T47D (cell line): Measurements from ENCODE around the gene DPP10.
A peak's percentile ranks its signal among the peaks of the same experiment; 100 is the strongest.
"Not testable (repeated sequence)": the region's sequence is repeated elsewhere in the genome, so short reads cannot be mapped to it uniquely, and the experiment has no call there.

Source experiments
- DNase-seq, 2 experiments: peaks; one replicate each; pipeline versions ENCODE4 v3.0.0 to v3.0.0-alpha.2; 2011 to 2012; ENCODE audit warnings: low read depth in 1 of 2, low spot score in 1 of 2
- JUND ChIP-seq: IDR thresholded peaks from 2 replicates; pipeline ENCODE4 v1.6.1; 2012; ENCODE audit warnings: low read depth
- in situ Hi-C: cut with HindIII; loops from 2 replicates; pipeline ENCODE4 v1.10.0; 2016; ENCODE audit warnings: low sequenced_read_pairs, low pct_unique_long_range_greater_than_20kb

Gene DPP10

DNA sequence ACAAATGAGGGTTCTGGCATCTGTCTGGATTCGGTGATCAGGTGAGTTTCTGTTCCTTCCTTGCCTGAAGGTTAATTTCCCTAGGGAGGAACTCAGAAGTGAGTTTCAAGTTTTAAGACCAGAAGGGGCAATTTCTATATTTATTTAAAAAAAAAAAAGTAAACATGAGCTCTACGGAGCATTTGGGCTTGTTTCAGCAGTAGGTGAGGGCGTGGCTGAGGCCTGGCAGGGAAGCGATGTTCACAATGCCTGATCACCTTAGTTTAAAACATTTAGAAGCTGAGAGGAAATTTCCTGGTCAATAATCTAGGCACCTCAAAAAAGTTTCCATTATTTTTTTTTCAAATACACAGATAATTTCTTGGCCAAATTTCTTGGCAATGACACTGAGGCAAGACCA is 629.1 kb downstream of the DPP10 start:
- no peak for DNase-seq
- TF ChIP-seq JUND, result no peak
- in situ Hi-C loops, result no loop called here

DNA sequence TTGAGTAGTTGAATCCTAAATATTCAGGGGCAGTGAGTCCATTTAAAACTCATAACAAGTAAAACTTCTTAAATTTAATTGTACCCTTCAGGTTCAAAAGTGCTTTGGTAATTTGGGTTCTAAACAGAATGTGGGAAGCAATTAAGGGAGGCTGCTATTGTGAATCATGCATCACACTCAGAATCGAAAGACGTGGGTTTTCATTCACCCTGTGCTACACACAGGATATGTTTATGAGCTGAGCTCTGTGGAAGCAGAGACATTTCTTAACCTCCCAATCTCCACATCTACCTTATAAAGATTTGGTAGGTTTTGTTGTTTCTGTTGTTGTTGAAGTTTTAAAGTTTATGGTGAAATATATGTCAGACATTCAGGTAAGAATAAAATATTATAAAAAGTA is 633.4 kb downstream of the DPP10 start:
- in situ Hi-C loops, result no loop called here
- no peak for DNase-seq
- TF ChIP-seq JUND, result no peak

DNA sequence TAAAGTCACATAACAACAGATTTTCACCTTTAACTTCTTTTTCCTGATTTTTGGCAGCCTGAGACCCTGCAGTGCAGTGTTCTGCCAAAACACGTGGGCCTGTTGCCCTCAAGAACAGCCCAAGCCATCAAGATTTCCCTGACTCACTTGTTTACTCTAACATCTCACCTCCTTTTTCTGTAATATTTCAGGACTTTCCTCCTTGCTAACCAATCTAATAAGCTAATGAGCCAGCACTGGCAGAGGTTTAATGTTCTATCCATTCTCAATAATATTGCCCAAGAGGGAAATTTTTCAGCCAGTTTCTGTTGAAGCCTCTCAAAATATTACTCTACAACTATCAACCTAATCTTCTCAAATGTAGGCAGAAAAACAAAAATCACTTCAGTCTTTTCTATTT is 635.2 kb downstream of the DPP10 start:
- TF ChIP-seq JUND, result no peak
- in situ Hi-C loops, result no loop called here
- no peak for DNase-seq

DNA sequence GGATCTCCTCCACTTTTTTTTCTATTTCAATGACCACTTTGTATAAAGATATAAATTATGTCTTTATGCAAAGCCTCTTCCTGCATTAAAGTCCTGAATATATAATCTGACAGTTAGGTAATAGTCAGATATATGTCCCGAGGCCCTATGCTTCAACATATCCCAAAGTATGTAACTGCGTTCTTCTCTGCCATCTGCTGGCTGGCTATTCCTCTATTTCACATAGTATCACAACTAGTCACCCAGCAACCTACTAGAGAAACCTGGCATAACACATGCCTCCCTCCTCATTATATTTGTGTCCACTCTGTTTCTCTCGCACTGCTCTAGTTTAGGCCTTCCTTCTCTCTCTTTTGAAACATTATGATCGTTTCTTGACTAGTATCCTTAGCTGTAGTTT is 640.8 kb downstream of the DPP10 start:
- in situ Hi-C loops, result no loop called here
- no peak for TF ChIP-seq JUND
- peak; percentile 18 to 46 for DNase-seq

DNA sequence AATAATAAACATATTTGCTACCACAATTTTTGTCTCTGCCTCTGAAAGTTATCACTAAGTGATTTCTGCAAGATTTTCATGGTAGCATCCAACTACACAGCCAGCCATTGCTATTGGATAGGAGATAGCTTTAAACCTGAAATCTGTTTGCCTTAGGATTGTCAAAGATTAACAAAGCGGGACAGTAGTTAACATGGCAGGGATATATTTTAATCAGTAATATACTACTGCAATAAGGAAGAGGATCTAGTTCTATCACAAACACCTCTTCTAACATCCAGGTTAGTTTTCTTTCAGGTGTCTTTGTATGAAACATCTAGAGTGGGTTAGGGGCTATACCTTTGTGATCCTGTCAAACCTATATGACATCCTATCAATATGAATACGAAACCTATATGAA is 641.3 kb downstream of the DPP10 start:
- in situ Hi-C loops, result no loop called here
- TF ChIP-seq JUND, result no peak
- DNase-seq, result no peak

DNA sequence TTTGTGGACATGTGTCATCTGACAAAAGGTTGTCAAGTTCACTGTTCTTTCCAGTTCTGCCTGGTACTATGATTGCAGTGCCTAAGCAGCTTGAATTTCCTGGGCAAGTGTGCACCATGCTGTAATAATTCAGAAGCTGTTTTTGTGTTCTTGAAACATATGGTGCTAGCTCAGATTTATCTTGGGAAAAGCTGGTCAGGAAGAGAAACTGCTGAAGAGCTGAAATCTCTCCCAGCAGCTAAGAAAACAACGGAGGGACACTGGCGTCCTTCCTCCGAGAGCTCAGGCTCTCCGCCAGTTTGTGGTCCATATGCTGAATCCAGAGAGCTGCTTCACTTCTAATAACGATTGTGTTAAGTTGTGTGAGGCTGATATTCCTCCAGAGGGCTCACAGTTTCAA is 642.0 kb downstream of the DPP10 start:
- in situ Hi-C loops, result no loop called here
- TF ChIP-seq JUND, result no peak
- DNase-seq, result no peak

DNA sequence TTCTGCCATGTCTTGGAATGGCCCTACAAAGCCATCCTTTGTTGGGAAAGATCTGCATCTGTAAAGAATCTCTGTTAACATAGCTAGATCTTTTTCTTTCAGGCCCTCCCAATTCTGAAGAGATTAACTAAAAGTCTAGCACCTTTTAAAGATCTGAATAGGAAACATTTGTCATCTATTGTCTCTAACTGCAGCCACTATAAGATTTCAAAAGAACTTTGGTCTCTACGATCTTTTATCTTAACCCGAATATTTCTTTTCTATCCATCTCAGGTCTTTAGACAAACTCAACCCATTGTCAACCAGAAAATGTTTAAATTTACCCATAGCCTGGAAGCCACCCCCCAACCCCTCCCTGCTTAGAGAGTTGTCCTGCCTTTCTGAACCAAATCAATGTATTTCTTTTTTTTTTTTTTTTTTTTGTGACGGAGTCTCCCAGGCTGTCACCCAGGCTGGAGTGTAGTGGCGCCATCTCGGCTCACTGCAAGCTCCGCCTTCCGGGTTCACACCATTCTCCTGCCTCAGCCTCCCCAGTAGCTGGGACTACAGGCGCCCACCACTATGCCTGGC is 643.7 kb downstream of the DPP10 start:
- in situ Hi-C loops, DNase-seq: not testable (repeated sequence)

DNA sequence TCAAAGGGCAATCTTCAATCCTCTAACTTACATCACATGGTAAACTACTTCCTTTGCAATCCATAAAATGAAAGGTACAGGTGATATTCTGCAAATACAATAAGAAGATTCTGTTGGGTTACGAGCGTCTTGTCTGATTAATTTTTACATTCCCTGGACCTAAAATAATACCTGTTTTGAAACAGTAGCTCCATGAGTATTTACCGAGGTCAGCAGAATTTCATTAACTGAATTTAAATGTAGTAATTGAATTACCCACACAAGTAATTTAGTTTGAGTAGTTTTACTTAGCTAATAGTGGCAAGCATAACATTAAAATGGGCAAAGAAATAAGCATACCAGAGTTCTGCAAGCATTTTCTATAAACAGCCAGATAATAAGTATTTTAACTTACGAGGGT is 652.0 kb downstream of the DPP10 start:
- in situ Hi-C loops, result no loop called here
- no peak for TF ChIP-seq JUND
- no peak for DNase-seq

DNA sequence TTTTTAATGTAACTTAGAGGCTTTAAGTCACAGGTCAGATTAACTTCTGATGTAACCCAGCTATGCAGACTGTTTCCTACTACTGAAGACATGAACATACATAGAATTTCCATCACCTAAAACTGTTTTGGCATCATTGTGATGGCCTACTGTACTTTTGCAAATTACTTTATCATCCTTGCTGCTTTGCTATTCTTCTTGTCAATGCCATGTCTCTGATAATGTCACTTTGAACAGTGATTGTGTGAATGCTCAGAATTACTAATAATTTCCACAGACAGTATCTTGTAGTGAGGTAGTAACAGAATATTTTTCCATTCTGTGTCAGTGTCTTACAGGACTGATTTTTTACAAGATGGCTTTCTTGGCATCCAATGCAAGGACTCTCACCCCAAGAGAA is 663.5 kb downstream of the DPP10 start:
- in situ Hi-C loops, result no loop called here
- TF ChIP-seq JUND, result no peak
- no peak for DNase-seq

DNA sequence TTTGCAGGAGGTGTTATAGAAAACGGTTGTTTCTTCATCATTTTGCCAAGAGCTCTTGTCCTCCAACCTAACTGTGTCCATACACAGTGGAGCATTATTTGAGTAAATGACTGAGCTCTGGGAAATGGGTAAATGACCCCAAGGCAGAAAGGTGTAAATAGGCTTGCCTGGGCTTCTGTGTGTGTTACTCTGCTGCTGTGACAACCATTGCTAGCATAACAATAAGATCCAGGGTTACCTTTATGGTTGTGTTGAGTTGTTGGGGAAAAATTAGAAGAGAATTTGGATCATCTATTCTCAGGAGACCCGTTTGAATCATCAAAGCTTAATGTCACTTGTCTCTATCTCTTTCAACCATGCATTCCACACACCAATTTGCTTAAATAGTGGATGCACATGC is 672.7 kb downstream of the DPP10 start:
- no peak for TF ChIP-seq JUND
- no peak for DNase-seq
- in situ Hi-C loops, result no loop called here

DNA sequence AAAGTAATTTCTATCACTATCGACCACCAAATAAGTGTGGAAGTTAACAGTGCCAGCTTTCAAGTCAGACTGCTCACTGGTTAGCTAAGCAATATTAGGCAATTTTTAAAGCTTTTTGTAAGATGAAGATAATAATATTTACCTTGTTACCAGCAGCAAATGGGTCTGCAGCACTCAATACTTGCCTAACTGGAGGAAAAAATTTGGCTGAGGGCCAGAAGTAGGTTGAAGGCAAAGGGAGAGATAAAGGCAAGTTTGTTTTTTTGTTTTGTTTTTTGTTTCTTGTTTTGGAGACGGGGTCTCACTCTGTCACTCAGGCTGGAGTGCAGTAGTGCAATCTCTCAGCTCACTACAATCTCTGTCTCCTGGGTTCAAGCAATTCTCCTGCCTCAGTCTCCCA is 675.9 kb downstream of the DPP10 start:
- no peak for TF ChIP-seq JUND
- no peak for DNase-seq
- in situ Hi-C loops, result no loop called here

DNA sequence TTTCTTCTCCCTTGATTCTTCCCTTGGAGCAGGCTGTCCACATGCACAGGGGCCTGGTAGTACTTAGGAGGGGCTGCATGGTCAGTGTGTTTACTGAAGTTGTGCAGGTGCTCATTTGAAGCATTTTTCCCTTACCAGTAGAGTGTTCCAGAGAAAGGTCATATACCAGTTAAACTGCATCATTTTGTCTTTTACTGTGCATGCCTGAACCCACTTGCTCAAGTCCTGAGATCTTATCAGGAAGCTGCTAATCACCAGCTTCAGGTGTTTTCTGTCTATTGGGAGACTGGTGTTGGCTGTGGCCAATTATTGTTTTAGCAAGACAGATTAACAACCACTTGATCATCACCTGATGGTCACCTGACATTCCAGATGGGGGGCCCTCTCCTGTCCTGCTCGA is 676.6 kb downstream of the DPP10 start:
- DNase-seq, result no peak
- no peak for TF ChIP-seq JUND
- in situ Hi-C loops, result no loop called here

DNA sequence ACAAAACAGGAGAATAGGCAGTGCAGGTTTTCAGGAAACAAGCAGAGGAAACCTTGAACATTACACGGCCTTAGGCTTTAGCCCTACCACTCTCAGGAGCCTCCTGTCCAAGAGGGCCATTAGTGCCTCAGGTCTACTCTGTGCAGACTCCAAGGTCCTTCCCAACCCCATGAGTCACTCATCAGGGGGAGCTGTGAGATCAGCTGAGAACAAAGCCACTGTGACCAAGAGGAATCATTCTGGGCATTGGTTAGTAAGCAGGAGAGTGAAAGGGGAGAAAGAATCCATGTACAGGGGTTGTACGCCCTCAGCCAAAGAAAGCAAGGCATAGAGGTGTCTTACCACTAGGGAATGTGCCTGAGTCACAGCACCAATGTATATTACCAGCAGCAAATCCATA is 680.3 kb downstream of the DPP10 start:
- TF ChIP-seq JUND, result no peak
- DNase-seq, result no peak
- in situ Hi-C loops, result no loop called here

DNA sequence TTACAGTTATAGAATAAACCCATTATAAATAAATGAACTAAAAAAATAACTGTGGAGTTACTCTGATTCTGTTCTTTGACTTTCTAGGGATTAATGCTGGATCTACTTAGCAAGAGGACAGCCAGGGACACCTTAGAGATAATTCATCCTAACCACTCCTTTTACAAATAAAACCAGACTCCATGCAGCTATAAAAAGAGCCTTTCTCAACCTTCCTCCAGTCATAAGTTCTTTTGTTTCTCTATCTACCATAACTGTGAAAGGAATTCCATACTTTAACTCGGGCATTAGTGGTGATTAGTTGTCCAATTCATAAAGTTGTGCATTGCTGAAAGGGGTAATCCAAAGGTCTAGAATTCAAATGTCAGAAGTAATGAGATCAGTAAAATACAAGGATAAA is 682.4 kb downstream of the DPP10 start:
- TF ChIP-seq JUND, result no peak
- in situ Hi-C loops, result no loop called here
- no peak for DNase-seq
